Measurements from ENCODE around the gene SBF2. TPM values are rescaled to one million over a fixed set of nuclear protein-coding genes. Genes with fewer than 3 reads are reported as not detected.

SBF2 gene
- total RNA-seq, 2 donors from 2014 or later, result 18.5 to 25.8 TPM

GRCh38 chr11:9861860-9862725 lies 431.9 kb downstream of the SBF2 start:
- DNase-seq, result peak; percentile 50
- peak; percentile 88 to 90 for ATAC-seq
- intact Hi-C loops (cut with DNase I), result loop anchor here in 1 of 2 donors (5.0 kb wide), 2 partner anchors 445 to 460 kb away; partner anchors contain the start of gene ADM

GRCh38 chr11:9859554-9860305 lies 434.3 kb downstream of the SBF2 start:
- no peak for ATAC-seq
- intact Hi-C loops (cut with DNase I), result loop anchor here in 1 of 2 donors (5.0 kb wide), 2 partner anchors 448 to 463 kb away; partner anchors contain the start of gene ADM
- no peak for DNase-seq

GRCh38 chr11:9858822-9859221 lies 435.2 kb downstream of the SBF2 start:
- no peak for DNase-seq
- intact Hi-C loops (cut with DNase I), result no loop called here
- no peak for ATAC-seq

- DNase-seq (no peak), ATAC-seq (no peak)
- intact Hi-C loops (cut with DNase I), result no loop called here
These were observed 435.8 kb downstream of the SBF2 start for GRCh38 chr11:9858218-9858617.

- intact Hi-C loops (cut with DNase I), result no loop called here
These were observed 438.3 kb downstream of the SBF2 start for GRCh38 chr11:9855579-9856287.

GRCh38 chr11:9853929-9854552 lies 440.0 kb downstream of the SBF2 start:
- peak in 1 of 2 donors; percentile 47 for ATAC-seq
- intact Hi-C loops (cut with DNase I), result no loop called here
- DNase-seq, result no peak

More at GRCh38 chr11:9855579-9856287, 438.3 kb downstream of the SBF2 start:
- ATAC-seq (no peak), DNase-seq (no peak)

GRCh38 chr11:9852465-9852864 lies 441.6 kb downstream of the SBF2 start:
- no peak for ATAC-seq
- DNase-seq, result no peak
- intact Hi-C loops (cut with DNase I), result no loop called here

- ATAC-seq (no peak), DNase-seq (no peak)
- intact Hi-C loops (cut with DNase I), result no loop called here
These were observed 442.7 kb downstream of the SBF2 start for GRCh38 chr11:9851366-9851765.

GRCh38 chr11:9850224-9850895 lies 443.7 kb downstream of the SBF2 start:
- ATAC-seq (no peak), DNase-seq (no peak)
- intact Hi-C loops (cut with DNase I), result no loop called here

GRCh38 chr11:9849389-9849788 lies 444.6 kb downstream of the SBF2 start:
- ATAC-seq (no peak), DNase-seq (no peak)
- intact Hi-C loops (cut with DNase I), result no loop called here

- intact Hi-C loops (cut with DNase I), result no loop called here
- ATAC-seq, result no peak
- no peak for DNase-seq
These were observed 446.4 kb downstream of the SBF2 start for GRCh38 chr11:9847636-9848035.

GRCh38 chr11:9842923-9843322 lies 451.1 kb downstream of the SBF2 start:
- intact Hi-C loops (cut with DNase I), result no loop called here
- ATAC-seq (no peak), DNase-seq (no peak)

GRCh38 chr11:9840460-9841004 lies 453.5 kb downstream of the SBF2 start:
- intact Hi-C loops (cut with DNase I), result no loop called here
- no peak for ATAC-seq
- DNase-seq, result no peak

GRCh38 chr11:9839550-9839949 lies 454.5 kb downstream of the SBF2 start:
- intact Hi-C loops (cut with DNase I), result no loop called here
- DNase-seq (no peak), ATAC-seq (no peak)

GRCh38 chr11:9838961-9839360 lies 455.1 kb downstream of the SBF2 start:
- DNase-seq (no peak), ATAC-seq (no peak)
- intact Hi-C loops (cut with DNase I), result no loop called here

- intact Hi-C loops (cut with DNase I), result no loop called here
- no peak for ATAC-seq
- no peak for DNase-seq
These were observed 455.8 kb downstream of the SBF2 start for GRCh38 chr11:9838229-9838628.

- ATAC-seq, result no peak
- intact Hi-C loops (cut with DNase I), result no loop called here
- no peak for DNase-seq
These were observed 459.7 kb downstream of the SBF2 start for GRCh38 chr11:9834291-9834690.

GRCh38 chr11:9831122-9831521 lies 462.9 kb downstream of the SBF2 start:
- intact Hi-C loops (cut with DNase I), result no loop called here
- no peak for ATAC-seq

More at GRCh38 chr11:9831122-9831521, 462.9 kb downstream of the SBF2 start:
- no peak for DNase-seq
